GM18526 (cell line): ENCODE results near the gene TCF19.

Experiments
- POLR2A ChIP-seq: IDR thresholded peaks from 3 replicates; pipeline ENCODE4 v1.6.1; 2011; ENCODE audit not compliant: insufficient read length; ENCODE audit errors: extremely low read depth

Gene TCF19

GRCh38 chr6:31144296-31144969 lies 14.0 kb upstream of the TCF19 start:
- no peak for TF ChIP-seq POLR2A

GRCh38 chr6:31144970-31145340 lies 13.4 kb upstream of the TCF19 start:
- TF ChIP-seq POLR2A, result no peak

- no peak for TF ChIP-seq POLR2A
These were observed 13.0 kb upstream of the TCF19 start for GRCh38 chr6:31145386-31145785.

- TF ChIP-seq POLR2A, result no peak
These were observed 8.5 kb upstream of the TCF19 start for GRCh38 chr6:31149827-31150447.

- no peak for TF ChIP-seq POLR2A
These were observed 5.6 kb upstream of the TCF19 start for GRCh38 chr6:31152781-31153180.

- TF ChIP-seq POLR2A, result no peak
These were observed 4.0 kb upstream of the TCF19 start for GRCh38 chr6:31154436-31154835.

GRCh38 chr6:31156641-31157040 lies 1.7 kb upstream of the TCF19 start:
- TF ChIP-seq POLR2A, result no peak

GRCh38 chr6:31157513-31158139 lies 763 bp upstream of the TCF19 start, which contains the start of gene CCHCR1:
Gene CCHCR1, minus strand, starts transcription at chr6:31157802. Its CDS starts 202 bp downstream, at chr6:31157600.
- TF ChIP-seq POLR2A, result no peak

- TF ChIP-seq POLR2A, result peak; percentile 29
These were observed 770 bp downstream of the TCF19 start for GRCh38 chr6:31158863-31159855.

- TF ChIP-seq POLR2A, result no peak
These were observed 3.1 kb downstream of the TCF19 start for GRCh38 chr6:31161216-31162126.

- TF ChIP-seq POLR2A, result no peak
These were observed 4.2 kb downstream of the TCF19 start for GRCh38 chr6:31162463-31163165.

GRCh38 chr6:31163922-31164321 lies 5.5 kb downstream of the TCF19 start:
- no peak for TF ChIP-seq POLR2A

- TF ChIP-seq POLR2A, result peak; percentile 74
These were observed 6.9 kb downstream of the TCF19 start for GRCh38 chr6:31165064-31165832.

GRCh38 chr6:31165986-31166385 lies 7.6 kb downstream of the TCF19 start:
- no peak for TF ChIP-seq POLR2A
